NT2/D1 (cell line): ENCODE measurements around the gene URAD.

ENCODE experiments used
- SUZ12 ChIP-seq: IDR thresholded peaks from 2 replicates; pipeline ENCODE4 v1.6.1; 2011; ENCODE audit not compliant: insufficient read length, insufficient read depth; ENCODE audit errors: extremely low read depth
- YY1 ChIP-seq: IDR thresholded peaks from 2 replicates; pipeline ENCODE4 v1.6.1; 2011; ENCODE audit not compliant: insufficient read length, insufficient read depth
- ZNF274 ChIP-seq: IDR thresholded peaks from 2 replicates; pipeline ENCODE4 v1.6.1; 2011; ENCODE audit warnings: mild to moderate bottlenecking, low read depth, low read length

GRCh38 chr13:27961227-27962085 is 27.0 kb downstream of the URAD start:
- TF ChIP-seq ZNF274 (no peak), YY1 (no peak), SUZ12 (no peak)
